GM19239 (cell line): ENCODE results near the gene CYB5RL.
"Not testable (repeated sequence)": the region's sequence is repeated elsewhere in the genome, so short reads cannot be mapped to it uniquely, and the experiment has no call there.

ENCODE experiments used
- DNase-seq: peaks from one replicate; pipeline ENCODE4 v3.0.0; 2011; ENCODE audit warnings: low spot score; ENCODE audit not compliant: insufficient read length
- FAIRE-seq: peaks from 2 replicates; lab custom pipeline; 2011; peaks lifted over from hg19 to GRCh38; lab: Jason Lieb, UNC

The CYB5RL gene

DNA sequence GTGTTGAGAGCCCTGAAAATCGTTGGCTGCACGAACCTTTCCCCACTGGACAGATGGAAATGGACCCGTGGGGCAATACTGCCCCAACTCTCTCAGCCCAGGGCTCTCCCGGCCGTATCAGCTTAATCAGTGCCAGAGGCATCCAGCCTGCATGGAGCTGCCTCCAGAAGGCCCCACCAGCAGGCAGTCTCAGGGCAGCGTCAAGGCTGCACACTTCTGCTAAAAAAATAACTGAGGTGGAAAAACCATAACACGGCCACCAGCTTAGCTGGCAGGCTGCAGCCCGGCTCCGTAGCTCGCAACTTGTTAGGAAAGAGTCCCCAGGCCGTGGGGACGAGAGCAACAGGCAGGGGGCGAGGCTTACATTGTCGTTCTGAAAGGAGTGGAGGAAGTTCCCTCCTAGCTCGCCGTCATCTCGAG lies 28.1 kb upstream of the CYB5RL start:
- no peak for FAIRE-seq
- no peak for DNase-seq

DNA sequence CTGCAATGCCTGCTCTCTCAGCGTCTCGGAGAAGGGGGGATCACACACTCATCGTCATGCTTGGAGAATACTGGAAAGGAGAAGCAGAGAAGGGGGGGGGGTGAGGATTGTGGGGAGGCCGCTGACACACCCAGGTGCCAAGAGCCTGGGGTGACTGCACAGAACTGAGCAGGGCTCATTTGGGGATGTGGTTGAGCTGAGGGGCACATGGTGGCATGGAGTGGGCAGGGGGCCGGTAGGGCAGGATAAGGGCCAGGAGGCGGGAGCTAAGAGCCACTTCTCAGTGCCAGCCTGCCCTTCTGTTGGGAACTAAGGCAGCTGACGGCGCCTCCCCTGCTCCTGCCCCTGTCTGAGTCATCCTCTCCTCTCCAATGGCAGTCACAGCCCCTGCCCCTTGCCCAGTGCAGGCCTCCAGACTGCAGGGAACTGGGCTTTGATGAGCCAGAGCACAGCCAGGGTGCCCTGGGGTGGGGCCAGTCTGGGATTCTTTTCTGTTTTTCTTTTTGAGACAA lies 27.3 kb upstream of the CYB5RL start:
- DNase-seq (no peak), FAIRE-seq (no peak)

DNA sequence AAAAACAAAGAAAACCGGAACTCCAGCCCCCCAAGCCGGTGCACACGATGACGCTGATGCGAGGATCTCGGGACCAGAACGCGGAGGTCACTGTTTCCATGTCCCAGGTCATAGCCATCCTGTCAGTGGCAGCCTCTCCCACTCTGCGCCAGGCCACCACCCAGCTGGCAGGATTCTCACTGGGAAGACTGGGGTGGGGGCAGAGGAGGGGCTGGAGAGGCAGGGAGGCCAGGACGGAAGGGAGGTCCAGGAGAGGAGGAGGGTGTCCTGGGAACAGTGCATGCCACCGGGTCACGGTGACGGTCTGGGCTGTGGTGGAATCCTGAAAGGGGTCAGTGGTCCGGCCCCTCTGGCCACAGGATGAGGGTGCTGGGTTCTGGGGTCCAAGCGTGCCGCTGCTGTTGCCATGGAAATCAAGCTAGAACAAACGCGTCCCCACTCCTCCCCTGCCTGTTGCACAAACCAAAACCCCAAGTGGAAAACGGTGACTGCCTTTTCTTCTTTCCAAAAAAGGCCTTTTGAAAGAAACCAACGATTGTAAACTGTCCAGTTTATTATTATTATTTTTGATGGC lies 26.2 kb upstream of the CYB5RL start:
- FAIRE-seq: no peak
- no peak for DNase-seq

DNA sequence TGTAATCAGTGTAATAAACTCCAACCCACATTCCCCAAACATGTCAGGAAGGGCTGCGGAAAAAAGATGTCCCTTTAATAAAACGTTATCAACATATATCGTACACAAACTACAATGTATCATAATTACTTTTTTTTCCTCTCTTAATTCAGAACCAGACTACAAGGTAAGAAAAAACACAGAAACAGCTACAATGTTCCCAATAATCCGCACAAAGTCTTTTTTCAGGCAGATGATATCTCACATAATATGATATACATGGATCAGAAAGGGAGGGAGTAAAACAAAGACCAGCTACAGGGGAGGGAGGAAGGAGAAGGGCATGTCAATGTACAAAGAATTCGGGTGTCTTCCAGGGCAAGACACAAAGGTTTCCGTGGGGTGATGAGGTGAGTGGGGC lies 25.5 kb upstream of the CYB5RL start:
- no peak for FAIRE-seq

DNA sequence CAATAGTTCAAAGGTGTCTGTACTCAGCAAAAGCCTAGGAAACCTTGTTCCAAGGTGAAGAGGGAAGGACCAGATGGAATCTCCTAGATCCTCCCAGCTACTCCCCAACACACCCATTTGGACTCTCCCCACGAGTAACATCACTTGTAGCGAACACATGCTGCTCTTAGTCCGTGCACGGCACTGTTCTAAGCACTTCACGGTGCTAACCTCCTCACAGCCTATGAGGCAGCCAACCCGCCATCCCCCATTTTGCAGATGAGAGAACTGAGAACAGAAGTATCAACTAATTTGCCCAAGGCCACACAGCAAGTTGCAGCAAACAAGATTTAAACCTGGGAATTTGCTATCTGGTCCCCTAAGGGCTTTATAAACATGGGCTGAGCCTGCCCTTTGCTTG lies 24.4 kb upstream of the CYB5RL start:
- FAIRE-seq: no peak

More for the DNA sequence above, 25.5 kb upstream of the CYB5RL start:
- DNase-seq: no peak

DNA sequence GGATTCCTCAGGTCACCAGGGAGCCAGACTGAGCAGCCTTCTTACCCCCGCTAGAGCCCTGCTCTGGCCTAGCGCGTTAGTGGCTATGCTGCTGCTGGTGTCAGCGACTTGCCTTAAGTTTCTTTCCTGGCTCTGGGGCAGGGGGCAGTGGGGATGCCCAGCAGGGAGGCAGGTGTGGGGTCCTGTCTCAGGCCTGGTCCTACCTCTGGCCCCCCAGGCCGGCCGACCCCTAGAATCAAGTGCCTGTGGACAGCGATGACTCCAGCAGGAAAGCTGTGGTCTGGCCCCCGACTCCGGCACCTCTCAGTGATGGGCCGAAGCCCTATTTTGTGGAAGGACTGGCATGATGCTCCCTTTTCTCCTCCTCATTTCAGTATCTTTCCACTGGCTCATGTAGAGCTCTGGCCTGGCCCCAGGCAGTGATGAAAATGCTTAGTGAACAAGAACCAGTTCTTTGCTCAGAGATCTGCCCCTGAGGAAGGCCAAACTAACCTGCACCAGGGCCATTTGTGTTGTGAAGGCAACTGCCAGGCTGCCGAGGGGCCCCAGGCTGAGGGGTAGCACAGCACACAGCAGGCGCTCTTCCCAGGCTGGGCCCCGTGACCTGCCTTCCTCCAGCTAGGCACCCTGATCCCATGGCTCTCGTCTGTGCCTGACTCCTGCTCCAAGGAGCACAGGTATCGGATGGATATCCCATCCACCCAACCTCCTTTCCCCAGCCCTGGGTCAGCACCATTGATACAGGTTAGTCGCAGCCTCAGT lies 23.8 kb upstream of the CYB5RL start:
- DNase-seq (no peak), FAIRE-seq (no peak)

More for the DNA sequence above, 24.4 kb upstream of the CYB5RL start:
- no peak for DNase-seq

DNA sequence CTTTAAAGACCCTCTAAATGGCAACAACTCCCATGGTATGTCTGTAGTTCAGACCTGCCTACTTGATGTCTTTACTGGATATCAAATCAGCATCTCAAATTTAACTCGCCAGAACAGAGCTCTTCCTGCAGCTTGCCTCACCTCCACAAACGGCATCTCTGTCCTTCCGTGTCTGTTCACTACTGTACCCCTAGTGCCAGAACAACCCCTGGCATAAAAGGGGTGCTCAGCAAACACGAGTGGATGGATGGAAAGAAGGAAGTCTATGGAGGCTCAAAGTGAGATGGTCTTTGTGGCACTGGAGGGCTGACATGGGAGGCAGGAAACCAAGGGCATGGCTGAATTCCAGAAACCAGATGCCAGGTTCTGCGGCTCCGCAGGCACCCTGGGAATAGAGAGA lies 22.9 kb upstream of the CYB5RL start:
- DNase-seq: no peak
- no peak for FAIRE-seq

DNA sequence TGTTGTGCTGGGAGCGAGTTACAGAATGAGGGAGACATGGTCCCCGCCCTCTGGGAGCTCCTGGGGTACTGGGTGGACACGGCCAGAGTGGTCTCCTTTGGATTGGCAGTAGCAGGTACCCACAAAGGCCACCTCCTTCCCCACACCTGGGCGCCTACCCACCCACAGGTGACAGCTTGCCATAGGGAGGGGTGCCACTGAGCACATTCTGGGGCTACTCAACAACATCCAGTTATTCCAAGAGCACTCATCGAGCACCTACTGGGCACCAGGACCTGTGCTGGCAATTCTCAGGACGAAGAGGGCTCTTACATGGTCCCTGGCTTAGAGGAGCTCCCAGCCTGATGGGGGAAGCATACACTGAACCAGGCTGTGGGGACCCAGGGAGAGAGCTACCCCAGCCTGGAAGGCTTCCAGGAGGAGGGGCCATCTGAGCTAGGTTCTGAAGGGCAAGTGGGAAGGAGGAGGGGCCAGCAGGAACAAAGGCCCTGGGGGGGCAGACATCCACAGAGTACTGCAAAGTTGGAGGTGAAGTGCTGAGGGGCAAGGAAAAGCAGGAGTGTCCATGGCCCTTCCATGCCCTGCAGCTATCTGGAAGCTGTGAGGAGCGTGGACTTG lies 22.1 kb upstream of the CYB5RL start:
- FAIRE-seq (no peak), DNase-seq (no peak)

DNA sequence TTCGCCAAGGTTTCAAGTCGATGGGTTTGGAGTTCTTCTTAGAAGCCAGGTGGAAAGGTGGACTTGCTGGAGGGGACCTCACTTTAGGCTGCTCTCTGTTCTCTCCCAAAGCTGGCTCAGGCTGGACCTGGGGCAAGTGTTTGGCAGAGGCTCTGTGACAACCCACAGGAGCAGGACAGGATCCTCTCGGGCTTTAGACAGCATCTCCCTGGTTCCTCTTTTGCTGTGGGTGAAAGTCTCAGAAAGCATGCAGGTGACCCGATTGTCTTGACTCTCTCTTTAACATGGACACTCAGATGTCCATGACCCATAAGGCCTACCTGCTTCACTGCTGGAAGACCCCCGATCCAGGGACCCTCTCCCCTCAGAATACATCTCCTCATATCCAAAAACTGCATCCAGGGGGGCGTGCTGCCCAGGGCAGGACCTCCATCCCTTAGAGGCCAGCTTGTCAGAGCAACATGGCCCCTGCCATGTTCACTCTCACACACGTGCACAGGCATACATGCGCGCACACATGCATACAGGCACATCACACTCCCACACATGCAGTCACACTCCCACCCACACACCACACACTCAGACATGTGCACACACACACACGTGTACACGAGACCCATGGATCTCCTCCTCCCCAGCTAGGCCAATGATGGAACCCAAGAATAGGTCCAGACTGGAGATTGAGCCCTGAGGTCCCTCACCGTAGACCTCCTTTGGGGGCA lies 21.4 kb upstream of the CYB5RL start:
- FAIRE-seq (no peak), DNase-seq (no peak)

DNA sequence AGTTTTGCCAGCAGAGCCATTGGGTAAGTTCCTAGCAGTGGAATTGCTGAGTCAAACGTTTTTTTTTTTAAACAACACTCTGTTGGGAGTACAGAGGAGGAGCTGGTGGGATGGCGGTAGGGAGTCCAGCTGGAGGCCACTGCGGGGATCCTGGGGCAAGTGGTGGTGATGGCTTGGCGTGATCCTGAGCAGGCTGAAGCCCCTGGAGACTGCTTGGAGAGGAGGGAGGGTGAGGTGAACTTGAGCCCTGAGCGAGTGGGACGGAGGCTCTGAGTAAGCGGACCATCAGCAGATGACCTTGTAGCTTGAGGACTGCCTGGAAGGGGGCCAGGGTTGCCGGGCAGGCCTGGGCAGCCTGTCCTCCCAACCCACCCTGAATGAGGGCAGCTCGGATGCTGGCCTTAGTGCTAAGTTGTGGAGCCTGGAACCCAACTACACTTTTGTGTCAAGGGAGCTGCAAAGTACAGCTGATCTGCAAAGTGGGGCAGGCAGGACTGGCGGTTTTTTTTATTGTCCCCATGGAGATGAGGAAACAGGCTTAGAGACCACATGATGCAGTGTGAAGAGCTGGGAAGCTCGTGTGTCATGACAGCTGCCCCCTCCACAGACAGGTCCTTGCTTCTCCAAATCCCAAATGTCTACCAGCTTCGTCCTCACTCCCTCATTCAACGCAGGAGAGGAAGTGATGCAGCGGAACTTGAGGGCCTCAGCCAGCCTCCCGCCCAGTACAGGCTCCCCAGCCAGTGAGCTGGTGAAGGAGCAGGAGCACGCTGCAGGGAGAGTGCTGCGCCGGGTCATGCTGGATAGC lies 20.4 kb upstream of the CYB5RL start:
- FAIRE-seq (no peak), DNase-seq (no peak)

DNA sequence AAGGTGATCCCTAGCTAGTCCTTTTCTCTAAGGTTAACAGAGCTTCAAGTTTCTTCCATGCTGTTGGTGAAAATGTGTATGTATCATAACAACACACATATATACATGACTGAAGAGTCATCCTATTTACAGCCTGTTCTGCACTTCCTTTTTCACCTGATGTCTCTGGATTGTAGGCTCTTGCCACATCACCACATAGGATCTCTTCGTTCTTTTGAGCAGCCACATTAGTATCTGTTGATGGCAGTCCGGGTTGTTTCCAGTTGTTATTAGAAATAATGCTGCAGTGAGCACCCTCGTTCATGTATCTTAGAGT lies 19.8 kb upstream of the CYB5RL start:
- no peak for FAIRE-seq

DNA sequence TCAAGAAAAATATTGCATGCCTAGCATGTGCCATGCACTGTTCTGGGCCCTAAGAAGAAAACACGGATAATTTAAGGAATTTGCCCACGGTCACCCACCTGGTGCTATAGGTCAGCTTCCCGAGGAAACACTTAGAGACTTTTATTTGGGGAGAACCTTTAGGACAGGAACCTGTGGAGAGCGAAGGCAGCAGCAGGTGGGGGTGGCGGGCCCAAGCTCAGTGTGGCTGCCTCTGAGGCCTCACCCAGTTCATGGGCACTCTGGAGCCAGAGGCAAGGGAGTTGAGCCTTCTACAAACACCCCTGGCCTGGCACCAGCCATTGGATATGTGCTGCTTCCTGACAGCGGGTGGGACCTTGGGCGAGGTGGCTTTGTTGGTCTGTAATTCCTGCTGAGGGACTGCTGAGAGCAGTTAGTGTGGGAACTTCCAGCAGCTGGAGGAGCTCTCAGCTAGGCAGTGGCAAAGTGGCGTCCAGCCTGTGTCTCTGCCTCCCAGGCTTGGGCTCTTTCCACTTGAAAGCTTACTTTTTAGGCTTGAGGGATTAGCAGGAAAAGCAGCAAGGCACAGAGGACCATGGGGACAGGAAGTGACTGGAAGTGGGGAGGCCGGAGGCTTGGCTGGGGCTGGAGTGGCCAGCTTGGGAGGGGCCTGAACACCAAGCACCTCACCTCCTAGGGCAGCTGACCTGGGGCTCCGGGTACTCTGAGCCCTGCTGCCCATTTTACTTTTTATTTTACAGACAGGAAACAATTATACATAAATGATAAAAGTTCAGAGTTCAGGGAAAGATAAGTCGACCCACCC lies 19.3 kb upstream of the CYB5RL start:
- DNase-seq (no peak), FAIRE-seq (no peak)

More for the DNA sequence above, 19.8 kb upstream of the CYB5RL start:
- no peak for DNase-seq

DNA sequence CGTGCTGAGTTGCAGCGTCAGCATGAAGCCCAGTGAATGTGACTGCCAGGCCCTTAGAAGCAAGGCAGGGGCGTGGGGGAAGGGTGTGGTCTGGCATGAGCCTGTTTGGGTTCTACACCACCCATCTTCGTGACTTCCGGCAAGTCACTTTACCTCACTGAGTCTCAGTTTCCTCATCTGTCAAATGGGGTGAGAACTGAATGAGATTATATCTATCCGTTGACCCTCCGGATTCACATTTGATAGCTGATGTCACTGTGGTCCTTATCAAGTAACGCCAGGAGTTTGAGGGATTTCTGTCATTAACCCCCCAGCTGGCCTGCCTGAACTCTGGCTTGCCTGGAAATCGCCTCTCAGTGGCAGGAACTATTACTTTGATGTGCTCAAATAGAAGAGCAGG lies 15.7 kb upstream of the CYB5RL start:
- FAIRE-seq (no peak), DNase-seq (no peak)

DNA sequence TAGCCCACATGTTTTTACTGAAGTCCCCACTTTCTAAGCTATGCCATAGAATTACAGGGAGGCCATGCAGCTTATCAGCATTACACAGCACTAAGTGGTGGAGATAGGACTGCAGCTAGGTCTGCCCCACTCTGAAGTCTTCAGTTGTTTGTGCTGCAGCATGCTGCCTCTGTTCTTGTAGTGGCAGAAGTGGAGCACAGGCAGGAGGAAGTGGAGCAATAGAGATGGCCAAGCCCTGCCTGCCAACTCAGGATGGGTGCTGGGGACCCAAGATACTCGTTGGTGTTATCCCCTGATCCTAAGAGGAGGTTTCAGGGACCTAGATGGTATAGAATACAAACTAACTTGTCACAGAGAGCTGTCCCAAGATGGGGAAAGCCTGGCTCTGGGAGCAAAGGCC lies 13.0 kb upstream of the CYB5RL start:
- FAIRE-seq (no peak), DNase-seq (no peak)

DNA sequence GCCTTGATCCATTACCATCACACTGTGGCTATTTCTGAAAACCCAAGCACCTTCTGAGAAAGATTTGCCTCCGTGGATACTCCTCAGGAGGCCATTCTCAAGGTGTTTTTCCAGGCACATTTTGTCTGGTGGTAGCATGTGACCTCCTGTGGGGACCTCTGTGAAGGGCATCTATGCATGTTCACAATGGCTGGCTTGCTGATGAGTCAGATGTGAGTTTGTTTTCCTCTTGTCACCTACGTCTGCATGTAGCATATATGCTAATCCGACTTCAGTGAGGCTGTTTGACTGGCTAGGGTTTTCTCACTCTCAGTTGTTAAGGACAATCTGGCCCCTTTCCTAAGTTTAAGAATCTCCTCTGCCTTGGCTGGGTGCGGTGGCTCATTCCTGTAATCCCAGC lies 8.1 kb upstream of the CYB5RL start:
- not testable (repeated sequence) for DNase-seq, FAIRE-seq

DNA sequence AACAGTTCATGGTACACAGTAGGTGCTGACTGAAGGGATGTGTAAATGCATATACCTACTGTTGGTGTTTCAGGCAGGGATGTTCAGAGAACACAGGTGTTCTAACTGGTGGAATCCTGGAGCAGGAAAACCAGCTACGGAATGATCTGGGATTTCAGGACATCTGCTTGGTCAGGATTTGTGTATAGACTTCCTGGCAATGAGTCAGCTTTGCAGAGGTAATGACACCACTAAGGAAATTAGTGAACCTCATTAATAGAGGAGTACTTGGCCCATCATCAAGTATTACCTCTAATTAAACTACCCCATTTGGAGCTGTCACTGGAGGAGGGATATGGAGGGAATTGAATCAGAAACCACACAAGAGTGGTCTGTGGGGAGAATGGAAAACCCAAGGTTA lies 7.5 kb upstream of the CYB5RL start:
- FAIRE-seq: no peak
- no peak for DNase-seq

DNA sequence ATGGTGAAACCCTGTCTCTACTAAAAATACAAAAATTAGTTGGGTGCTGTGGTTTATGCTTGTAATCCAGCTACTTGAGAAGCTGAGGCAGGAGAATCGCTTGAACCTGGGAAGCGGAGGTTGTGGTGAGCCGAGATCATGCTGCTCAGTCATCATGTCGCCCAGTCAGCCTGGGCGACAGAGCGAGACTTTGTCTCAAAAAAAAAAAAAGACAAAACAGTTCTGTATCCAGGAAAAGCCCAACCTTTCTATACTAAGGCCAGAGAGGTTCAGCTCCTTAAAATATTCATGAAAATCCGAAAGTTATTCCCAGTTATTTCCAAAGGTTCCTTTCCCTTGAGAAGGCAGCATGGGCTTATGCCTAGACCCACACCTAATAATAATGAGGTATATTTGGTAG lies 4.4 kb upstream of the CYB5RL start:
- FAIRE-seq: no peak
- no peak for DNase-seq

DNA sequence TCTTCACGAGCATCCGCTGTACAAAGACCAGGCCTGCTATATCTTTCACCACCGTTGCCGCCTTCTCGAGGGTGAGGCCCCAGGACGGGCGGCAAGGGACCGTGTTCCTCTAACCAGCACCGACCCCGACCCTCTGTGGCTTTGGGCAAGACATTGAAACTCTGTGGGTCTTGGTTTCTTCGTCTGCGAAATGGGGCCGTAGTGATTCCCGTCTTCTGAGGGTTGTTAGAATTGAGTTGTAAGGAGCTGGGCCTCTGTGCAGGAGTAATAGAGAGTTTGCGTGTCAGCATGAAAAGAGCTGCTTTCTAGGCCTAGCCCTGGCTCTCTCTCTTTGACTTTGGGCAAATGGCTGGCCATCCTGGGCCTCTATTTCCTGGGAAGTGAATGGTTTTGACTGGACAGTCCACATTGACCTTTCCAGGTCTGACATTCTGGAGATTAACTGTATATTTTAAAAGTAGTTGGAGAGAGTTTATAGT lies 728 bp upstream of the CYB5RL start:
- FAIRE-seq: no peak
- DNase-seq: no peak

DNA sequence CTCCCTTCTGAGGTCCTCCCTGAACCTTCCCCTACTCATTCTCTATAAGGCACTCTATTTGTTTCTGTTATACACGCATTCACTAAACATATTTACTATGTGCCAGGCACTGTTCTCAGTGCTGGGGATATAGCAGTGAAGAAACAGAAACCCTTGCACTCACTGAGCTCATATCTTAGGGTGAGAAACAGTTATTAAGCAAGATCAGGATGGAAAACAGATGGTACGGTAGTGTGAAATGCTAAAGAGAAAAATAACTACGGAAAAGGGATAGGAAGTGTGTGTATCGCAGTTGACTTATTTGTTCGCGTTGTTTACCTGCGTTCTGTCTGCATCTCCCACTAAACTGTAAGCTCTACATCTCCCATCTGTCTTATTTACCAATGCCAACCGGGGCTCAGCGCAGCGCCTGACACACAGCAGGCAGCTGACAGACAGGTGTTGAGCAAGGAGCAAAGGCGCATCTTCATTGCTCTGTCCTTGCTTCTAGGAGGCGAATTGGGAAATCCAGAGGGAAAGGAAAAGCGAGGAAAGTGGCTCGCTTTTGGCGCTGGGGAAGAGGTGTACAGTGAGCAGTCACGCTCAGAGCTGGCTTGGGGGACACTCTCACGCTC lies 572 bp downstream of the CYB5RL start:
- DNase-seq (peak; percentile 13), FAIRE-seq (peak; percentile 37)
